OCI-LY3 (cell line): Measurements from ENCODE around the gene ZNF25.
"Not testable (repeated sequence)": the region's sequence is repeated elsewhere in the genome, so short reads cannot be mapped to it uniquely, and the experiment has no call there.

ENCODE experiments used
- H2AFZ ChIP-seq: fragments of 200-600, 300-600 bp; shearing (Covaris generic); 2 replicates; pipeline ENCODE4 v1.6.0; 2014; ENCODE audit warnings: antibody characterized with exemption, low read depth, low read length
- H3K27ac ChIP-seq: fragments of 200-600, 300-600 bp; sonication (generic); 2 replicates; pipeline ENCODE4 v1.5.1; 2014; ENCODE audit warnings: mild to moderate bottlenecking, low read length, moderate library complexity, mixed read lengths
- H3K27me3 ChIP-seq: fragments of 200-600, 300-600 bp; sonication (generic); 2 replicates; pipeline ENCODE4 v1.6.1; 2014; ENCODE audit warnings: low read depth, low read length, mixed read lengths
- H3K36me3 ChIP-seq: fragments of 200-600, 300-600 bp; sonication (generic); replicated peaks from 2 replicates; pipeline ENCODE3; 2014; ENCODE audit warnings: low read depth, low read length, mixed read lengths
- H3K4me1 ChIP-seq: fragments of 300-600, 200-600 bp; sonication (generic); 2 replicates; pipeline ENCODE4 v1.6.1; 2014; ENCODE audit warnings: low read length, mixed read lengths
- H3K4me2 ChIP-seq: fragments of 200-600, 300-600 bp; sonication (generic); 2 replicates; pipeline ENCODE4 v1.6.1; 2014; ENCODE audit warnings: low read length, mixed read lengths
- H3K4me3 ChIP-seq: fragments of 300-600, 200-600 bp; sonication (generic); 2 replicates; pipeline ENCODE4 v1.5.1; 2014; ENCODE audit warnings: antibody characterized with exemption, mild to moderate bottlenecking, low read length, moderate library complexity
- H3K79me2 ChIP-seq: fragments of 300-600, 200-600 bp; shearing (Covaris generic); 2 replicates; pipeline ENCODE4 v1.6.1; 2014; ENCODE audit warnings: mild to moderate bottlenecking, low read length, mixed read lengths
- H3K9ac ChIP-seq: fragments of 300-600, 200-600 bp; shearing (Covaris generic); 2 replicates; pipeline ENCODE4 v1.6.0; 2014; ENCODE audit warnings: mild to moderate bottlenecking, low read length, moderate library complexity
- H3K9me3 ChIP-seq: fragments of 200-600, 300-600 bp; shearing (Covaris generic); 2 replicates; pipeline ENCODE4 v1.6.1; 2014; ENCODE audit warnings: low read length, mixed read lengths; ENCODE audit not compliant: insufficient read depth
- H4K20me1 ChIP-seq: fragments of 200-600, 300-600 bp; sonication (generic); 2 replicates; pipeline ENCODE4 v1.6.1; 2016; ENCODE audit warnings: low read length, mixed read lengths; ENCODE audit not compliant: insufficient read depth
- CTCF ChIP-seq: fragments of 200-600, 300-600 bp; sonication (generic); IDR thresholded peaks from 2 replicates; pipeline ENCODE4 v1.5.1; 2014; ENCODE audit warnings: antibody characterized with exemption, low read length, low read depth
- EZH2phosphoT487 ChIP-seq: fragments of 200-600 bp; shearing (Covaris generic); IDR thresholded peaks from 2 replicates; pipeline ENCODE4 v1.6.1; 2018; ENCODE audit warnings: antibody characterized with exemption, mixed run types, low read depth

Gene ZNF25

GRCh38 chr10:37976091-37976879 lies at the start of gene ZNF25:
TSS of gene ZNF25 (minus strand) at chr10:37976647. CDS start at chr10:37971722, 4,925 bp downstream.
- peak within 1 kb of the TSS; percentile 98 for H2AFZ ChIP-seq
- TF ChIP-seq EZH2phosphoT487 (no peak), CTCF (peak; percentile 69)
- H3K27me3 ChIP-seq: no peaks in the 10 kb centered on the region
- peak within 1 kb of the TSS; percentile 90 for H3K9ac ChIP-seq
- H3K36me3 ChIP-seq: no peaks in the 10 kb centered on the region
- peak within 1 kb of the TSS; percentile 96 for H3K4me3 ChIP-seq
- peak within 1 kb of the TSS; percentile 80 for H3K27ac ChIP-seq
- peak within 1 kb of the TSS; percentile 91 for H3K4me2 ChIP-seq
- H4K20me1 ChIP-seq: no peaks in the 10 kb centered on the region
- H3K9me3 ChIP-seq: no peaks in the 10 kb centered on the region
- H3K4me1 ChIP-seq: peaks cover 18% of the 10 kb centered on the region
- peaks cover 7% of the 10 kb centered on the region for H3K79me2 ChIP-seq

GRCh38 chr10:38025283-38025682 lies 48.8 kb upstream of the ZNF25 start:
- Histone ChIP-seq H3K27ac (peak overlapping the region; percentile 45), H2AFZ (no peak overlapping the region), H4K20me1 (no peaks in the 10 kb centered on the region), H3K4me3 (no peak overlapping the region), H3K9ac (no peak overlapping the region), H3K4me2 (peak overlapping the region; percentile 24; the same call in 1 of the 2 replicates), H3K27me3 (no peaks in the 10 kb centered on the region), H3K4me1 (peaks cover 26% of the 10 kb centered on the region), H3K79me2 (no peaks in the 10 kb centered on the region), H3K36me3 (peaks cover 28% of the 10 kb centered on the region), H3K9me3 (no peaks in the 10 kb centered on the region)
- TF ChIP-seq CTCF (no peak), EZH2phosphoT487 (no peak)

- H3K4me1 ChIP-seq, H3K4me2 ChIP-seq, H3K9ac ChIP-seq, H4K20me1 ChIP-seq, H2AFZ ChIP-seq, H3K27ac ChIP-seq, H3K79me2 ChIP-seq, H3K9me3 ChIP-seq, H3K27me3 ChIP-seq, H3K4me3 ChIP-seq: not testable (repeated sequence)
- peaks cover 25% of the 10 kb centered on the region for H3K36me3 ChIP-seq
Observed at GRCh38 chr10:38019124-38019523, 42.7 kb upstream of the ZNF25 start.

- Histone ChIP-seq H3K4me2 (no peak overlapping the region), H2AFZ (no peak overlapping the region), H3K9ac (no peak overlapping the region), H3K27me3 (no peaks in the 10 kb centered on the region), H3K79me2 (peaks cover 23% of the 10 kb centered on the region), H3K4me1 (peaks cover 6% of the 10 kb centered on the region), H3K36me3 (peaks cover 25% of the 10 kb centered on the region), H3K9me3 (no peaks in the 10 kb centered on the region), H4K20me1 (no peaks in the 10 kb centered on the region), H3K4me3 (no peak overlapping the region), H3K27ac (no peak overlapping the region)
- no peak for TF ChIP-seq CTCF
- TF ChIP-seq EZH2phosphoT487: no peak
Observed at GRCh38 chr10:38016354-38016753, 39.9 kb upstream of the ZNF25 start.
